Hepatocyte (in vitro differentiated cells): ENCODE measurements around the gene STAM. TPM values are rescaled to one million over a fixed set of nuclear protein-coding genes. Genes with fewer than 3 reads are reported as not detected.

Experiments
- polyA plus RNA-seq: library from polyadenylated mRNA; unstranded; fragments of >200 nt; fragmentation: Nextera tagmentation; extraction: Ambion mirVana; gene quantifications from 2 replicates; pipeline ENCODE4 v1.2.1, GENCODE V29; 2016
- small RNA-seq: library from RNA; depleted of rRNA; stranded (forward); fragments of <200 nt; gene quantifications from one replicate; pipeline ENCODE3, GENCODE V24; 2014
- total RNA-seq: library from RNA; depleted of rRNA; stranded (reverse); fragments of >200 nt; gene quantifications from 2 replicates; pipeline ENCODE4 v1.2.3, GENCODE V29; 2014

STAM gene
- total and polyA plus RNA-seq, 2 experiments from 2014 or later, result 20.6 to 29.9 TPM

Small RNA genes lying within 50 kb of the gene (small RNA-seq; reads per million reads assigned to genes)
- not detected for gene AC069542.2

Other genes with a start within 250 kb of the STAM start
- gene ST8SIA6, start 189.6 kb upstream of the STAM start, total RNA-seq, result 0.24 TPM in 1 of 2 replicates, not detected in the other
- 0.10 and 0.94 TPM in 2 replicates for gene ST8SIA6, start 189.6 kb upstream of the STAM start, polyA plus RNA-seq
- 14.8 and 30.3 TPM in 2 replicates for gene HACD1, start 26.8 kb upstream of the STAM start, total RNA-seq
- 31.9 and 38.8 TPM in 2 replicates for gene HACD1, start 26.8 kb upstream of the STAM start, polyA plus RNA-seq
- 0.80 and 1.4 TPM in 2 replicates for gene TMEM236, start 108.0 kb downstream of the STAM start, total RNA-seq
- 0.08 and 0.51 TPM in 2 replicates for gene TMEM236, start 108.0 kb downstream of the STAM start, polyA plus RNA-seq
- gene MRC1, start 165.2 kb downstream of the STAM start, total RNA-seq, result 1.8 and 2.4 TPM in 2 replicates
- gene MRC1, start 165.2 kb downstream of the STAM start, polyA plus RNA-seq, result 0.13 and 0.30 TPM in 2 replicates